NCI-H146 treated with DMSO at 0.1 percent for 48 hours (cell line): ENCODE measurements around the gene PTPRK.

ENCODE experiments used
- DNase-seq: peaks from one replicate; lab custom pipeline; 2025; ENCODE audit not compliant: unreplicated experiment; lab: John Stamatoyannopoulos, UW

Gene PTPRK

GRCh38 chr6:128395596-128395995, 124.8 kb downstream of the PTPRK start:
- DNase-seq: no peak

GRCh38 chr6:128395188-128395587, 125.2 kb downstream of the PTPRK start:
- no peak for DNase-seq

GRCh38 chr6:128394167-128394566, 126.2 kb downstream of the PTPRK start:
- DNase-seq: no peak

- DNase-seq: no peak
Measured at GRCh38 chr6:128389820-128390534, 130.4 kb downstream of the PTPRK start.

- DNase-seq: no peak
Measured at GRCh38 chr6:128388380-128388779, 132.0 kb downstream of the PTPRK start.

GRCh38 chr6:128380891-128381290, 139.5 kb downstream of the PTPRK start:
- no peak for DNase-seq

GRCh38 chr6:128379577-128379976, 140.8 kb downstream of the PTPRK start:
- DNase-seq: no peak

GRCh38 chr6:128376952-128377503, 143.4 kb downstream of the PTPRK start:
- no peak for DNase-seq

GRCh38 chr6:128371136-128371535, 149.3 kb downstream of the PTPRK start:
- DNase-seq: no peak

- no peak for DNase-seq
Measured at GRCh38 chr6:128370072-128370471, 150.3 kb downstream of the PTPRK start.

- DNase-seq: no peak
Measured at GRCh38 chr6:128368213-128368944, 152.0 kb downstream of the PTPRK start.

- DNase-seq: no peak
Measured at GRCh38 chr6:128367437-128367836, 153.0 kb downstream of the PTPRK start.

GRCh38 chr6:128365520-128366160, 154.8 kb downstream of the PTPRK start:
- DNase-seq: no peak

GRCh38 chr6:128364766-128365519, 155.5 kb downstream of the PTPRK start:
- DNase-seq: no peak

- no peak for DNase-seq
Measured at GRCh38 chr6:128363020-128363813, 157.2 kb downstream of the PTPRK start.

GRCh38 chr6:128361378-128361777, 159.0 kb downstream of the PTPRK start:
- no peak for DNase-seq

- DNase-seq: no peak
Measured at GRCh38 chr6:128358244-128358776, 162.1 kb downstream of the PTPRK start.

GRCh38 chr6:128357392-128358130, 162.8 kb downstream of the PTPRK start:
- DNase-seq: no peak

GRCh38 chr6:128352366-128352765, 168.0 kb downstream of the PTPRK start:
- DNase-seq: no peak

- DNase-seq: no peak
Measured at GRCh38 chr6:128351255-128351514, 169.2 kb downstream of the PTPRK start.
